Measurements from ENCODE around the gene PLCG1.

- TF ChIP-seq CTCF (optimal IDR thresholded peaks at IDR 0.05 in 1 of 3, IDR thresholded peaks at IDR 0.05 in 1 of 3, conservative IDR thresholded peaks at IDR 0.05 in 1 of 3; ENCODE audit: extremely low read depth in 1 of 3, insufficient read depth in 2 of 3, low read length in 3 of 3), result no peak
- TF ChIP-seq EZH2 (IDR thresholded peaks at IDR 0.05; ENCODE audit: low read length), result no peak
Measured at GRCh38 chr20:41087777-41088176, 49.6 kb upstream of the PLCG1 start.
